Measurements from ENCODE around the gene AGBL5.
"Not testable (repeated sequence)": the region's sequence is repeated elsewhere in the genome, so short reads cannot be mapped to it uniquely, and the experiment has no call there.

AGBL5 gene

DNA sequence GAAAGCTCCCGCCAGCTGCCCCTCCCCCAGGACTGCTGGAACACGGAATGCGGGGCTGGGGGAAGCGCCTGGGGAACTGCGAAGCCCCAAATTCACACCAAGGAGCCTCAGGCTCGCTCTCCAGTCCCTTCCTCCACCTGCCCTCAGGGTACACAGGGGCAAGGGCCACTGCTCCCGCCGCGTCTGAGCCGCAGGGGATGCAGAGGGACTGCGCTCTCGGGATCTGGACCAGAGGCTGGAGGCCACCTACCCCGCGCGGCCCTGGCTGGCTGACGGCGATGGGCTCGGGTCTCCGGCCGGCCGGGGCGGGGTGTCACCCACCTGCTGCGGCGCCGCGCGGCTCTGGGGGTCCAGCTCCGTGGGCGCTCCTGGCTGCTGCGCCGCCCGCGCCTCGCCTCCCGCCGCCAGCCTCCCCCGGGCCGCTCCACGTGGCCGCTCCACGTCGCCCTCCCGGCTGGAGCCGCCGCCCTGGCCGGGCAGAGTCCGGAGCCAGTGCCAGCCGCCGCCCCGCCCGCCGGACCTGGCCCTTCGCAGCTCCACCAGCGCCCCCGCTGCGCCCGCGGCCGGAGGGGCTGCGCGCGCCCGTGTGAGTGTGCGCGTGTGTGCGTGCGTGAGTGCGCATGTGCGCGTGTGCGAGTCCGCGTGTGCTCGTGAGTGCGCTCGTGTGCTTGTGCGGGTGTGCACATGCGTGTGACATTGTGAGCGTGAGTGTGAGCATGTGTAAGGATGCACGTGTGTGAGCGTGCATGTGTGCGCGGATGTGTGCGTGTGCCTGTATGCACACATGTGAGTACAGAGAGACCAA, 67.3 kb downstream of the AGBL5 start, which contains the start of gene CGREF1:
Gene CGREF1, minus strand, starts transcription at position 604 of the 805 bp plus-strand sequence. CDS start 14,762 bp downstream, outside the sequence.
- H3K4me3 ChIP-seq (ENCODE audit: low read depth in 1 of 2, low read length in 2 of 2) = peak within 1 kb of the TSS; percentile 64 to 75
- no peaks in the 10 kb centered on the region for H3K9me3 ChIP-seq (ENCODE audit: control insufficient read depth in 1 of 2, low read length in 2 of 2)
- H3K27ac ChIP-seq (ENCODE audit: low read depth, low read length) = no peak within 1 kb of the TSS
- H3K27me3 ChIP-seq (ENCODE audit: control insufficient read depth in 1 of 2, insufficient read depth in 2 of 2, low read length in 2 of 2) = peaks cover 12% of the 10 kb centered on the region in 2 donors
- peaks cover 9 to 20% of the 10 kb centered on the region in 2 donors for H3K4me1 ChIP-seq (ENCODE audit: control insufficient read depth in 1 of 2, insufficient read depth in 2 of 2, low read length in 2 of 2)
- H3K36me3 ChIP-seq (ENCODE audit: control insufficient read depth in 1 of 2, insufficient read depth in 2 of 2, low read length in 2 of 2) = no peaks in the 10 kb centered on the region
- H3K9ac ChIP-seq (ENCODE audit: low read depth in 1 of 2, low read length in 2 of 2) = no peak within 1 kb of the TSS

DNA sequence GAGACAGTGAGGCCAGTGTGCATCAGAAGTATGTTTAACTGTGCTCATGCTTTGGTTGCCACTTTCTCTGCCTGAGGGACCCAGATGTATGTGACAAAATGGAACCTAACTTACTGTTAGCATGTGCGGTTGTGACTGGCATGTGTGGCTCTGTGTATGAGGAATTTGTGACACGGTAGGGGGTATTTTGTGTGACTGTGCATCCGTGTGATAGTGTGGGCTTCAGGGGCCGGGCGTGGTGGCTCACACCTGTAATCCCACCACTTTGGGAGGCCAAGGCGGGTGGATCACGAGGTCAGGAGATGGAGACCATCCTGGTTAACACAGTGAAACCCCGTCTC, 67.8 kb downstream of the AGBL5 start:
- Histone ChIP-seq H3K4me1 (ENCODE audit: control insufficient read depth in 1 of 2, insufficient read depth in 2 of 2, low read length in 2 of 2) (peaks cover 9 to 25% of the 10 kb centered on the region in 2 donors), H3K27me3 (ENCODE audit: control insufficient read depth in 1 of 2, insufficient read depth in 2 of 2, low read length in 2 of 2) (peaks cover 12% of the 10 kb centered on the region in 2 donors), H3K4me3 (ENCODE audit: low read depth in 1 of 2, low read length in 2 of 2) (peak overlapping the region; percentile 64 to 75)
- H3K9ac ChIP-seq (ENCODE audit: low read depth in 1 of 2, low read length in 2 of 2); H3K27ac ChIP-seq (ENCODE audit: low read depth, low read length); H3K36me3 ChIP-seq (ENCODE audit: control insufficient read depth in 1 of 2, insufficient read depth in 2 of 2, low read length in 2 of 2); H3K9me3 ChIP-seq (ENCODE audit: control insufficient read depth in 1 of 2, low read length in 2 of 2): not testable (repeated sequence)
